ENCODE data around the gene LRP2. TPM values are rescaled to one million over a fixed set of nuclear protein-coding genes. Genes with fewer than 3 reads are reported as not detected.

Gene LRP2
- polyA plus RNA-seq, 1 donor (not counting 4 experiments of a cell fraction or from before 2014, with no cell fraction given), result not detected

DNA sequence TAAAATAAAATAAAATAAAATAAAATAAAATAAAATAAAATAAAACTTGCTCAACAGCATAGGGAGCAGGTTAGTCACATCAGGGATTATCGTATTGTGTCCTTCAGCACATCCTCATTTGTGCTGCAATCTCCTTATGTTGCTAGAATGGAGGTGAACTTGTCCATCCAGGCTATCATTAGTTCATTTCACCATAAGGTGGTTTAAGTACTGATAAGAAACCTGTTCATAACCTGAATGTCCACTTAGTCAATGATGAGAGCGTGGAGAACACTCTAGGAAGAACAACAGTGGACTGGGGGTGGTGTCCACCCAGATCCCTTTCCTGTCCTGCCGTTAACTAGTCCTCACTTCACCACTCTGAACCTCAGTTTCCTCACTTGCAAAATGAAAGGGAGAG, 271.1 kb downstream of the LRP2 start:
- Histone ChIP-seq H3K9ac (ENCODE audit: control insufficient read depth, extremely low read depth, insufficient read depth, low read length) (no peak overlapping the region), H2AFZ (ENCODE audit: control insufficient read depth, low read length) (no peak overlapping the region), H3K4me2 (ENCODE audit: control insufficient read depth, extremely low read depth, insufficient read depth, low read depth, low read length) (no peak overlapping the region), H3K9me3 (ENCODE audit: control insufficient read depth, low read depth, low read length) (no peaks in the 10 kb centered on the region), H3K27me3 (ENCODE audit: control insufficient read depth, extremely low read depth, insufficient read depth, low read length) (peaks cover 3% of the 10 kb centered on the region), H3K79me2 (ENCODE audit: control insufficient read depth, insufficient read depth, low read length) (no peaks in the 10 kb centered on the region), H4K20me1 (ENCODE audit: control insufficient read depth, extremely low read depth, insufficient read depth, low read length) (no peaks in the 10 kb centered on the region), H3K4me3 (ENCODE audit: control insufficient read depth in 2 of 3, extremely low read depth in 1 of 3, insufficient read depth in 2 of 3, low read depth in 1 of 3, low read length in 3 of 3) (no peak overlapping the region), H3K27ac (ENCODE audit: control insufficient read depth, insufficient read depth, low read length) (no peak overlapping the region), H3K36me3 (ENCODE audit: control insufficient read depth in 2 of 2, extremely low read depth in 1 of 2, insufficient read depth in 2 of 2, low read length in 2 of 2) (no peaks in the 10 kb centered on the region), H3K4me1 (ENCODE audit: control insufficient read depth, extremely low read depth, insufficient read depth, low read length) (peaks cover 42% of the 10 kb centered on the region), H3K9me1 (ENCODE audit: control insufficient read depth, extremely low read depth, insufficient read depth, low read length) (no peaks in the 10 kb centered on the region)
- no peak for DNase-seq (ENCODE audit: low read depth, low spot score)
- TF ChIP-seq, protein P1, sequence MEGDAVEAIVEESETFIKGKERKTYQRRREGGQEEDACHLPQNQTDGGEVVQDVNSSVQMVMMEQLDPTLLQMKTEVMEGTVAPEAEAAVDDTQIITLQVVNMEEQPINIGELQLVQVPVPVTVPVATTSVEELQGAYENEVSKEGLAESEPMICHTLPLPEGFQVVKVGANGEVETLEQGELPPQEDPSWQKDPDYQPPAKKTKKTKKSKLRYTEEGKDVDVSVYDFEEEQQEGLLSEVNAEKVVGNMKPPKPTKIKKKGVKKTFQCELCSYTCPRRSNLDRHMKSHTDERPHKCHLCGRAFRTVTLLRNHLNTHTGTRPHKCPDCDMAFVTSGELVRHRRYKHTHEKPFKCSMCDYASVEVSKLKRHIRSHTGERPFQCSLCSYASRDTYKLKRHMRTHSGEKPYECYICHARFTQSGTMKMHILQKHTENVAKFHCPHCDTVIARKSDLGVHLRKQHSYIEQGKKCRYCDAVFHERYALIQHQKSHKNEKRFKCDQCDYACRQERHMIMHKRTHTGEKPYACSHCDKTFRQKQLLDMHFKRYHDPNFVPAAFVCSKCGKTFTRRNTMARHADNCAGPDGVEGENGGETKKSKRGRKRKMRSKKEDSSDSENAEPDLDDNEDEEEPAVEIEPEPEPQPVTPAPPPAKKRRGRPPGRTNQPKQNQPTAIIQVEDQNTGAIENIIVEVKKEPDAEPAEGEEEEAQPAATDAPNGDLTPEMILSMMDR (optimal IDR thresholded peaks at IDR 0.05 in 1 of 3, IDR thresholded peaks at IDR 0.05 in 1 of 3, conservative IDR thresholded peaks at IDR 0.05 in 1 of 3; ENCODE audit: extremely low read depth in 1 of 3, insufficient read depth in 2 of 3, low read length in 3 of 3), result no peak
- TF ChIP-seq EZH2 (IDR thresholded peaks at IDR 0.05; ENCODE audit: low read length), result no peak
- peak; percentile 9 for FAIRE-seq
- dilution Hi-C loops (cut with MboI; ENCODE audit: extremely low pct_ligation_motif_present, low sequenced_read_pairs), result no loop called here

DNA sequence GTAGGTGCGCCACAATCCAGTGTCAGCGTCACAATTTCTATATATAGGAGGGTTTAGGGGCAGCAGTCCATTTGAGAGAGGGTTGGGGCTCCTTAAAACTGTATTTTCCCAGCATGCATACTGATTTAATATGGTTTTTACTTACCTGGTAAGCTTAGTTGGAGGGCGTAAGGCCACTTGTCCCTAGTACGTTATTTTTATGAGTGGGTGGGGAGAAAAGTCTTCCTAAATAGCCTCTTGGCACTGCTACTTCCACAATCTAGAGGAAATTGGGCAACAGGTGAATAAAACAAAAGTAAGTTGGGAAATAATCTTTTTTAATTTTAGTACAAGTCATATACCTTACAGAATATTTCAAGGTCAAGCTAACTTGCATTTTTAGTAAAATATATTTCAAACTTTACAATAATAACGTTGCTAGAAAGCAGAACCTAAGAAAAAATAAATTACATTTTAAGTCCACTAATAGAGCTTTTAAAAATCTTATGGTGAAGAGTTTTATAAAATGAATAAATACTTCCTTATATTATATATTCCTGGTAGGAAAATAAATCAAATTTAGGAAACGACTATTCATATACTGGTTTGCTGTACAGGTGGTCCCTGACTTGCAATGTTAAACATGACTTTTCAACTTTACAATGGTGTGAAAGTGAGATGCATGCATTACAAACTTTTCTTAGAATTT, 272.1 kb downstream of the LRP2 start:
- H2AFZ ChIP-seq (ENCODE audit: control insufficient read depth, low read length), result no peak overlapping the region
- no peak overlapping the region for H3K9ac ChIP-seq (ENCODE audit: control insufficient read depth, extremely low read depth, insufficient read depth, low read length)
- no peak for DNase-seq (ENCODE audit: low read depth, low spot score)
- H3K27ac ChIP-seq (ENCODE audit: control insufficient read depth, insufficient read depth, low read length), result no peak overlapping the region
- no peaks in the 10 kb centered on the region for H3K36me3 ChIP-seq (ENCODE audit: control insufficient read depth in 2 of 2, extremely low read depth in 1 of 2, insufficient read depth in 2 of 2, low read length in 2 of 2)
- no peak overlapping the region for H3K4me3 ChIP-seq (ENCODE audit: control insufficient read depth in 2 of 3, extremely low read depth in 1 of 3, insufficient read depth in 2 of 3, low read depth in 1 of 3, low read length in 3 of 3)
- peaks cover 3% of the 10 kb centered on the region for H3K27me3 ChIP-seq (ENCODE audit: control insufficient read depth, extremely low read depth, insufficient read depth, low read length)
- peaks cover 33% of the 10 kb centered on the region for H3K4me1 ChIP-seq (ENCODE audit: control insufficient read depth, extremely low read depth, insufficient read depth, low read length)
- H3K79me2 ChIP-seq (ENCODE audit: control insufficient read depth, insufficient read depth, low read length), result no peaks in the 10 kb centered on the region
- H3K9me1 ChIP-seq (ENCODE audit: control insufficient read depth, extremely low read depth, insufficient read depth, low read length), result no peaks in the 10 kb centered on the region
- H4K20me1 ChIP-seq (ENCODE audit: control insufficient read depth, extremely low read depth, insufficient read depth, low read length), result no peaks in the 10 kb centered on the region
- H3K9me3 ChIP-seq (ENCODE audit: control insufficient read depth, low read depth, low read length), result no peaks in the 10 kb centered on the region
- dilution Hi-C loops (cut with MboI; ENCODE audit: extremely low pct_ligation_motif_present, low sequenced_read_pairs), result no loop called here
- no peak for TF ChIP-seq EZH2 (IDR thresholded peaks at IDR 0.05; ENCODE audit: low read length)
- no peak for FAIRE-seq
- H3K4me2 ChIP-seq (ENCODE audit: control insufficient read depth, extremely low read depth, insufficient read depth, low read depth, low read length), result no peak overlapping the region

DNA sequence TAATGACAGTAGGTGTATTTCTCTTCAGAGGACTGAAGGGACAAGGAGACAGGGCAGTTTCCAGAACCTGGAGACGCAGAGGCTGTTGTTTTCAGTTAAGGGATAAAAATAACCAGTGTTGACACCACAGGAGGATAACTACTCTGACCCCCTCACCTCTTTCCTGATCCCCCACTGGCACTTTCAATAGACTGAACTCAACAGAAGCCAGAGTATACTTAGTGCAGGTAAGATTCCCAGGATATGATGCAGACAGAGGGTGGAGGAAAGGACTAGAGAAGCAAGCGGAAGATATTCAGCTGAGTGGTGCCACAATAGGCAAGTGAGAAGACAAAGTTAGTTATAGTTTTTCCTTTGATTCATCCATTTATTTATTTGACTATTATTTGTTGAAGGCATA, 273.2 kb downstream of the LRP2 start:
- Histone ChIP-seq H3K36me3 (ENCODE audit: control insufficient read depth in 2 of 2, extremely low read depth in 1 of 2, insufficient read depth in 2 of 2, low read length in 2 of 2) (no peaks in the 10 kb centered on the region), H3K9ac (ENCODE audit: control insufficient read depth, extremely low read depth, insufficient read depth, low read length) (no peak overlapping the region), H3K9me1 (ENCODE audit: control insufficient read depth, extremely low read depth, insufficient read depth, low read length) (no peaks in the 10 kb centered on the region), H3K4me1 (ENCODE audit: control insufficient read depth, extremely low read depth, insufficient read depth, low read length) (peaks cover 27% of the 10 kb centered on the region), H3K27ac (ENCODE audit: control insufficient read depth, insufficient read depth, low read length) (no peak overlapping the region), H3K79me2 (ENCODE audit: control insufficient read depth, insufficient read depth, low read length) (no peaks in the 10 kb centered on the region), H3K4me3 (ENCODE audit: control insufficient read depth in 2 of 3, extremely low read depth in 1 of 3, insufficient read depth in 2 of 3, low read depth in 1 of 3, low read length in 3 of 3) (no peak overlapping the region), H3K9me3 (ENCODE audit: control insufficient read depth, low read depth, low read length) (no peaks in the 10 kb centered on the region), H2AFZ (ENCODE audit: control insufficient read depth, low read length) (no peak overlapping the region), H3K4me2 (ENCODE audit: control insufficient read depth, extremely low read depth, insufficient read depth, low read depth, low read length) (no peak overlapping the region), H4K20me1 (ENCODE audit: control insufficient read depth, extremely low read depth, insufficient read depth, low read length) (no peaks in the 10 kb centered on the region), H3K27me3 (ENCODE audit: control insufficient read depth, extremely low read depth, insufficient read depth, low read length) (peaks cover 3% of the 10 kb centered on the region)
- DNase-seq (ENCODE audit: low read depth, low spot score) (no peak), FAIRE-seq (no peak)
- no peak for TF ChIP-seq EZH2 (IDR thresholded peaks at IDR 0.05; ENCODE audit: low read length)
- TF ChIP-seq, protein P1 (optimal IDR thresholded peaks at IDR 0.05 in 1 of 3, IDR thresholded peaks at IDR 0.05 in 1 of 3, conservative IDR thresholded peaks at IDR 0.05 in 1 of 3; ENCODE audit: extremely low read depth in 1 of 3, insufficient read depth in 2 of 3, low read length in 3 of 3), result no peak
- dilution Hi-C loops (cut with MboI; ENCODE audit: extremely low pct_ligation_motif_present, low sequenced_read_pairs), result no loop called here

Data from keratinocyte (primary cell).